ENCODE measurements around the gene VPS35L.

DNA sequence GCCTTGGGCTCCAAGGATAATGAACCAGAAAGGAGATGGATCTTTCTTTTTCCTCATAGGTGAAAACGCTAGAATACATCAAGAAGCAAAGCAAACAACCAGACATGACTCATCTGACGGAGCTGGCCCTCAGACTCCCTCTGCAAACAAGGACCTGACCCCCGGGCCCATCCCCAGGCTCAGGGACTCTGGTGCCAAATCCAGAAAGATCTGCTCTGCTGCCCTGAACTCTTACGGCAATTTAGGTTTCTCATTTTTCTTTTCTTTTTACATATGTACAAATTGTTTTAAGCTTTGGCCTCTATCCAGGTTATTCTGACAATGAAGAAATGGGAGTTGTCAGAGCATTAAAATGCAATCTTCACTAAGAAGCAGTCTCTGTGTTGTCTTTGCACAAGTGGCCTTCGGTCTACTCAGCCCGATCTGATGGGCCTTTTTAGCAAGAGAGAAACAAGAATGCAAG lies 144.8 kb downstream of the VPS35L start:
- TF ChIP-seq, protein P1, sequence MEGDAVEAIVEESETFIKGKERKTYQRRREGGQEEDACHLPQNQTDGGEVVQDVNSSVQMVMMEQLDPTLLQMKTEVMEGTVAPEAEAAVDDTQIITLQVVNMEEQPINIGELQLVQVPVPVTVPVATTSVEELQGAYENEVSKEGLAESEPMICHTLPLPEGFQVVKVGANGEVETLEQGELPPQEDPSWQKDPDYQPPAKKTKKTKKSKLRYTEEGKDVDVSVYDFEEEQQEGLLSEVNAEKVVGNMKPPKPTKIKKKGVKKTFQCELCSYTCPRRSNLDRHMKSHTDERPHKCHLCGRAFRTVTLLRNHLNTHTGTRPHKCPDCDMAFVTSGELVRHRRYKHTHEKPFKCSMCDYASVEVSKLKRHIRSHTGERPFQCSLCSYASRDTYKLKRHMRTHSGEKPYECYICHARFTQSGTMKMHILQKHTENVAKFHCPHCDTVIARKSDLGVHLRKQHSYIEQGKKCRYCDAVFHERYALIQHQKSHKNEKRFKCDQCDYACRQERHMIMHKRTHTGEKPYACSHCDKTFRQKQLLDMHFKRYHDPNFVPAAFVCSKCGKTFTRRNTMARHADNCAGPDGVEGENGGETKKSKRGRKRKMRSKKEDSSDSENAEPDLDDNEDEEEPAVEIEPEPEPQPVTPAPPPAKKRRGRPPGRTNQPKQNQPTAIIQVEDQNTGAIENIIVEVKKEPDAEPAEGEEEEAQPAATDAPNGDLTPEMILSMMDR (IDR thresholded peaks at IDR 0.05; ENCODE audit: poor library complexity) = no peak
- no peak for TF ChIP-seq EZH2 (IDR thresholded peaks at IDR 0.05; ENCODE audit: borderline replicate concordance)

Measured in hepatocyte (in vitro differentiated cells).